H1 (cell line): ENCODE data around the gene TIMMDC1. TPM values are rescaled to one million over a fixed set of nuclear protein-coding genes. Genes with fewer than 3 reads are reported as not detected.

Experiments used
- CTCF ChIA-PET: fragments of 300-600 bp; sonication (Branson Sonifier 250); formaldehyde crosslinking; loops from one replicate; lab custom pipeline; 2021; ENCODE audit not compliant: partially characterized antibody; lab: Charles Lee
- POLR2A ChIA-PET: fragments of 300-600 bp; sonication (Branson Sonifier 250); formaldehyde crosslinking; loops from one replicate; lab custom pipeline; 2021; ENCODE audit warnings: inconsistent platforms; ENCODE audit not compliant: partially characterized antibody; lab: Charles Lee
- DNase-seq, 2 experiments: peaks; one replicate each; pipeline versions ENCODE4 v3.0.0 to v3.0.0-alpha.2; 2010 to 2022; ENCODE audit warnings: low spot score in 2 of 2, low read depth in 1 of 2, mixed read lengths in 1 of 2
- FAIRE-seq: peaks from 2 replicates; lab custom pipeline; 2011; peaks lifted over from hg19 to GRCh38; lab: Jason Lieb, UNC
- H2AFZ ChIP-seq: 2 replicates; pipeline ENCODE4 v1.8.1; 2012; ENCODE audit warnings: low read length, inconsistent platforms
- H2AK5ac ChIP-seq: 2 replicates; pipeline ENCODE4 v1.6.1; 2013; ENCODE audit warnings: low read depth, low read length
- H2BK120ac ChIP-seq: replicated peaks from 2 replicates; pipeline ENCODE3; 2013; ENCODE audit warnings: low read depth, low read length, inconsistent platforms
- H2BK12ac ChIP-seq: 2 replicates; pipeline ENCODE4 v1.6.1; 2013; ENCODE audit warnings: low read depth, low read length
- H2BK15ac ChIP-seq: 2 replicates; pipeline ENCODE4 v1.6.1; 2013; ENCODE audit warnings: low read length
- H2BK20ac ChIP-seq: 2 replicates; pipeline ENCODE4 v1.6.1; 2013; ENCODE audit warnings: low read length
- H2BK5ac ChIP-seq: 2 replicates; pipeline ENCODE4 v1.6.1; 2013; ENCODE audit warnings: low read depth, low read length
- H3K14ac ChIP-seq: 2 replicates; pipeline ENCODE4 v1.6.1; 2013; ENCODE audit warnings: inconsistent platforms; ENCODE audit not compliant: insufficient read length
- H3K18ac ChIP-seq: 2 replicates; pipeline ENCODE4 v1.6.1; 2013; ENCODE audit warnings: low read length; ENCODE audit errors: extremely low read depth
- H3K23ac ChIP-seq: 2 replicates; pipeline ENCODE4 v1.6.1; 2013; ENCODE audit warnings: inconsistent platforms; ENCODE audit not compliant: insufficient read length
- H3K23me2 ChIP-seq: 2 replicates; pipeline ENCODE4 v1.6.1; 2013; ENCODE audit warnings: low read depth, low read length
- H3K27ac ChIP-seq: 2 replicates; pipeline ENCODE4 v1.6.1; 2011; ENCODE audit warnings: low read depth, low read length, inconsistent platforms
- H3K27me3 ChIP-seq, 4 experiments: replicated peaks in 1 of 4; 1 replicate in 1 of 4; 2 replicates in 3 of 4; pipeline versions ENCODE4 v1.6.1 to v1.8.1; 2011 to 2013; ENCODE audit warnings: low read length in 3 of 4, mild to moderate bottlenecking in 3 of 4, inconsistent platforms in 2 of 4, mixed read lengths in 2 of 4, moderate library complexity in 1 of 4; ENCODE audit not compliant: control insufficient read depth in 3 of 4, insufficient read depth in 3 of 4; ENCODE audit errors: extremely low read depth in 1 of 4
- H3K36me3 ChIP-seq, 4 experiments: 2 replicates each; pipeline versions ENCODE4 v1.6.1 to v1.8.1; 2011 to 2013; ENCODE audit warnings: mild to moderate bottlenecking in 4 of 4, low read length in 3 of 4, moderate library complexity in 2 of 4, control low read depth in 1 of 4, inconsistent platforms in 1 of 4; ENCODE audit not compliant: insufficient read depth in 4 of 4, control insufficient read depth in 2 of 4
- H3K4ac ChIP-seq: replicated peaks from 2 replicates; pipeline ENCODE3; 2013; ENCODE audit warnings: low read length, low read depth, mixed read lengths, inconsistent platforms; ENCODE audit not compliant: insufficient read length
- H3K4me1 ChIP-seq, 4 experiments: replicated peaks in 1 of 4; 1 replicate in 1 of 4; 2 replicates in 3 of 4; pipeline versions ENCODE4 v1.6.1 to v1.8.1; 2011 to 2013; ENCODE audit warnings: low read length in 3 of 4, inconsistent platforms in 2 of 4, mixed read lengths in 1 of 4; ENCODE audit not compliant: insufficient read depth in 4 of 4, control insufficient read depth in 3 of 4
- H3K4me2 ChIP-seq, 2 experiments: 2 replicates each; pipeline versions ENCODE4 v1.6.1 to v1.8.1; 2011 to 2013; ENCODE audit warnings: low read depth in 2 of 2, low read length in 2 of 2, control low read depth in 1 of 2, inconsistent platforms in 1 of 2, mild to moderate bottlenecking in 1 of 2; ENCODE audit not compliant: insufficient read depth in 1 of 2
- H3K4me3 ChIP-seq, 4 experiments: fragments of 200-600, 300-600 bp in 1 of 4; sonication (generic), shearing (Covaris generic), sonication (Bioruptor Twin) in 1 of 4; 2 replicates each; pipeline versions ENCODE4 v1.5.1 to v1.8.1; 2011 to 2016; ENCODE audit warnings: low read length in 4 of 4, low read depth in 3 of 4, control low read depth in 2 of 4, inconsistent platforms in 2 of 4, mild to moderate bottlenecking in 2 of 4, mixed read lengths in 1 of 4, moderate library complexity in 1 of 4; ENCODE audit not compliant: insufficient read depth in 2 of 4; ENCODE audit errors: extremely low read depth in 1 of 4
- H3K56ac ChIP-seq: replicated peaks from 2 replicates; pipeline ENCODE3; 2013; ENCODE audit warnings: low read depth, mild to moderate bottlenecking, mixed read lengths, low read length, inconsistent platforms; ENCODE audit not compliant: insufficient read length
- H3K79me1 ChIP-seq: 2 replicates; pipeline ENCODE4 v1.6.1; 2013; ENCODE audit warnings: low read depth, low read length, control low read depth
- H3K79me2 ChIP-seq, 2 experiments: 2 replicates each; pipeline versions ENCODE4 v1.6.1 to v1.8.1; 2012 to 2013; ENCODE audit warnings: low read length in 2 of 2, mild to moderate bottlenecking in 2 of 2, inconsistent platforms in 1 of 2; ENCODE audit not compliant: insufficient read depth in 2 of 2, control insufficient read depth in 1 of 2
- H3K9ac ChIP-seq, 4 experiments: replicated peaks in 1 of 4; 1 replicate in 1 of 4; 2 replicates in 3 of 4; pipeline versions ENCODE4 v1.6.1 to v1.8.1; 2011 to 2013; ENCODE audit warnings: low read depth in 3 of 4, low read length in 3 of 4, control low read depth in 2 of 4, mild to moderate bottlenecking in 2 of 4, moderate library complexity in 2 of 4, inconsistent platforms in 1 of 4; ENCODE audit errors: extremely low read depth in 1 of 4
- H3K9me3 ChIP-seq, 2 experiments: 2 replicates each; pipeline versions ENCODE4 v1.6.1 to v1.8.1; 2012 to 2013; ENCODE audit warnings: mild to moderate bottlenecking in 2 of 2, moderate library complexity in 2 of 2, control low read depth in 1 of 2, inconsistent platforms in 1 of 2, low read depth in 1 of 2, low read length in 1 of 2, mixed read lengths in 1 of 2; ENCODE audit not compliant: insufficient read depth in 2 of 2
- H4K20me1 ChIP-seq, 2 experiments: replicated peaks in 1 of 2; 2 replicates each; pipeline versions ENCODE3 to v1.8.1; 2011 to 2013; ENCODE audit warnings: inconsistent platforms in 2 of 2, low read length in 2 of 2, mild to moderate bottlenecking in 1 of 2; ENCODE audit not compliant: insufficient read depth in 2 of 2, control insufficient read depth in 1 of 2
- H4K5ac ChIP-seq: 2 replicates; pipeline ENCODE4 v1.6.1; 2013; ENCODE audit warnings: low read length, low read depth, mixed read lengths, inconsistent platforms; ENCODE audit not compliant: insufficient read length
- H4K8ac ChIP-seq: 2 replicates; pipeline ENCODE4 v1.8.0; 2013; ENCODE audit warnings: mild to moderate bottlenecking, moderate library complexity, low read length, inconsistent platforms; ENCODE audit not compliant: insufficient read depth; ENCODE audit errors: extremely low read depth
- H4K91ac ChIP-seq: replicated peaks from 2 replicates; pipeline ENCODE3; 2013; ENCODE audit warnings: low read length, mixed read lengths, inconsistent platforms; ENCODE audit not compliant: insufficient read length
- ATF2 ChIP-seq: IDR thresholded peaks from 2 replicates; pipeline ENCODE4 v1.6.1; 2012; ENCODE audit warnings: low read length, inconsistent platforms
- CREB1 ChIP-seq: IDR thresholded peaks from 2 replicates; pipeline ENCODE4 v1.6.1; 2012; ENCODE audit warnings: inconsistent platforms
- EP300 ChIP-seq, 2 experiments: IDR thresholded peaks; 1 replicate in 1 of 2; 2 replicates in 1 of 2; pipeline ENCODE4 v1.6.1; 2011 to 2012; ENCODE audit warnings: low read depth in 2 of 2, low read length in 2 of 2, mild to moderate bottlenecking in 2 of 2, borderline replicate concordance in 1 of 2, inconsistent platforms in 1 of 2, moderate library complexity in 1 of 2
- KDM4A ChIP-seq: IDR thresholded peaks from one replicate; pipeline ENCODE4 v1.7.1; 2012; ENCODE audit warnings: low read depth, mild to moderate bottlenecking, moderate library complexity, low read length, inconsistent platforms; ENCODE audit not compliant: severe bottlenecking
- TAF7 ChIP-seq: optimal IDR thresholded peaks from 2 replicates; pipeline ENCODE3; 2011; ENCODE audit warnings: low read depth, mild to moderate bottlenecking, inconsistent platforms, low read length, moderate library complexity, borderline replicate concordance
- USF2 ChIP-seq: IDR thresholded peaks from 2 replicates; pipeline ENCODE4 v1.6.1; 2011; ENCODE audit warnings: low read length, improper control_type of control experiment
- WGBS, 2 experiments: shearing (Covaris generic) in 1 of 2; methylation state at CpG; one replicate each; pipeline versions ENCODE4 v1.1.6 to v1.1.7; 2013 to 2015; ENCODE audit warnings: low lambda C conversion rate in 2 of 2, mixed read lengths in 2 of 2, inconsistent platforms in 1 of 2, low coverage in 1 of 2, missing lambda C conversion rate in 1 of 2; ENCODE audit not compliant: insufficient replicate concordance in 2 of 2, insufficient coverage in 1 of 2, insufficient read length in 1 of 2; ENCODE audit errors: extremely low coverage in 1 of 2, missing lambda C conversion rate in 1 of 2; 5-methylcytosine and 5-hydroxymethylcytosine counted together
- polyA plus RNA-seq, 7 experiments: library from polyadenylated mRNA; depleted of rRNA in 3 of 7; stranded (reverse) in 5 of 7; unstranded in 2 of 7; fragments of >200 nt in 5 of 7; fragments of 200-250 nt in 2 of 7; gene quantifications; 1 replicate in 5 of 7; 2 replicates in 1 of 7; 4 replicates in 1 of 7; pipeline versions ENCODE4 v1.2.1 to v1.2.3, GENCODE V29; 2011 to 2013; ENCODE audit warnings: missing spikeins in 2 of 7, mixed read lengths in 2 of 7
- total RNA-seq: library from RNA; stranded (reverse); fragmentation: NEBNext Ultra II Directional; extraction: Animal tissue kit (Norgen Biotek cat#: 25700); gene quantifications from 2 replicates; pipeline ENCODE4 v1.2.1, GENCODE V29; 2021

The TIMMDC1 gene
- total and polyA plus RNA-seq, 2 of the 8 experiments (the other 6 are each of a cell fraction or from before 2014, with no cell fraction given) = 80.7 to 128 TPM

GRCh38 chr3:119500901-119501300 lies 2.6 kb downstream of the TIMMDC1 start:
- Histone ChIP-seq H2BK20ac (no peak overlapping the region), H3K79me1 (no peaks in the 10 kb centered on the region; the same call in 1 of the 2 replicates), H3K18ac (no peak overlapping the region), H3K4me3 (peak overlapping the region in 1 of 4 experiments; percentile 93; a peak in 1 of 8 replicates), H3K27ac (no peak overlapping the region), H3K4me2 (peak overlapping the region; percentile 71 to 78; a peak in 2 of 4 replicates), H3K23ac (no peak overlapping the region), H3K9ac (peak overlapping the region in 1 of 4 experiments; percentile 10; a peak in 1 of 7 replicates), H4K8ac (no peak overlapping the region), H3K23me2 (peaks cover 5% of the 10 kb centered on the region; the same call in 1 of the 2 replicates), H2BK12ac (no peak overlapping the region), H2BK120ac (no peak overlapping the region), H3K56ac (no peak overlapping the region), H3K4ac (no peak overlapping the region), H4K91ac (no peak overlapping the region), H3K27me3 (no peaks in the 10 kb centered on the region), H2BK5ac (no peak overlapping the region), H2AFZ (no peak overlapping the region), H2AK5ac (no peak overlapping the region), H4K5ac (no peak overlapping the region), H3K36me3 (peaks cover 2 to 44% (median 12%) of the 10 kb centered on the region in 4 experiments; a peak in 5 of 8 replicates), H3K14ac (no peak overlapping the region), H2BK15ac (no peak overlapping the region), H3K9me3 (no peaks in the 10 kb centered on the region), H3K4me1 (no peaks in the 10 kb centered on the region; a peak in 1 of 7 replicates), H3K79me2 (peaks cover 3 to 32% of the 10 kb centered on the region in 2 experiments; a peak in 2 of 4 replicates), H4K20me1 (peaks cover 0 to 1% of the 10 kb centered on the region in 2 experiments)
- TF ChIP-seq USF2 (no peak), CREB1 (no peak), EP300 (IDR thresholded peaks at IDR 0.05; ENCODE audit: borderline replicate concordance in 1 of 2, low read depth in 2 of 2, low read length in 2 of 2) (no peak), TAF7 (no peak), KDM4A (no peak), ATF2 (no peak)
- WGBS, 2 experiments = 85% methylated on average over 2 of the region's 2 CpGs; no CpG with 5 or more reads in 1 of the 2 experiments
- DNase-seq (no peak), FAIRE-seq (no peak)
- ChIA-PET CTCF (interaction anchor here (0.5 to 2.2 kb wide), 5 partner anchors 10 to 230 kb away, joined by 3 to 8 read pairs (median 3); partner anchors contain the start of gene CD80), POLR2A (interaction anchor here (0.6 to 4.0 kb wide), 5 partner anchors 12 to 51 kb away, joined by 3 to 27 read pairs (median 3); partner anchors contain the start of genes POGLUT1 and TMEM39A)
